Measurements from ENCODE around the gene USE1.

USE1 gene

GRCh38 chr19:17243211-17243829, 28.2 kb downstream of the USE1 start:
- Histone ChIP-seq H2BK5ac (ENCODE audit: low read depth, low read length, poor library complexity) (peak overlapping the region; percentile 94), H3K4ac (ENCODE audit: low read depth, low read length) (peak overlapping the region; percentile 95), H2BK120ac (ENCODE audit: insufficient read depth, low read length, poor library complexity) (peak overlapping the region; percentile 69), H3K14ac (ENCODE audit: low read length) (peak overlapping the region; percentile 81), H3K9ac (ENCODE audit: low read length) (peak overlapping the region; percentile 95), H3K36me3 (ENCODE audit: control insufficient read depth in 1 of 2, insufficient read depth in 2 of 2, low read length in 2 of 2) (peaks cover 21 to 24% of the 10 kb centered on the region in 2 experiments), H3K4me2 (ENCODE audit: low read length) (peak overlapping the region; percentile 84), H2BK12ac (ENCODE audit: low read length) (no peak overlapping the region), H3K23ac (ENCODE audit: low read length) (no peak overlapping the region), H3K79me1 (ENCODE audit: low read length) (peaks cover 48% of the 10 kb centered on the region), H3K27ac (ENCODE audit: low read depth, low read length) (peak overlapping the region; percentile 95), H4K12ac (ENCODE audit: low read depth, low read length) (no peak overlapping the region), H3K4me3 (ENCODE audit: low read depth, low read length) (peak overlapping the region; percentile 95), H3K9me3 (ENCODE audit: insufficient read depth, low read depth, low read length) (peaks cover 7% of the 10 kb centered on the region), H3K27me3 (ENCODE audit: insufficient read depth, low read length) (no peaks in the 10 kb centered on the region), H3K18ac (ENCODE audit: low read length) (peak overlapping the region; percentile 84), H4K91ac (ENCODE audit: low read depth, low read length) (peak overlapping the region; percentile 98), H3K4me1 (ENCODE audit: control insufficient read depth in 1 of 2, insufficient read depth in 2 of 2, low read length in 2 of 2) (peaks cover 22 to 30% of the 10 kb centered on the region in 2 experiments), H4K8ac (ENCODE audit: low read depth, low read length) (peak overlapping the region; percentile 34), H2AK5ac (ENCODE audit: low read length) (no peak overlapping the region), H3K79me2 (ENCODE audit: control insufficient read depth, insufficient read depth, low read length, poor library complexity) (peaks cover 57% of the 10 kb centered on the region), H2AFZ (ENCODE audit: insufficient read depth, low read length, poor library complexity) (no peak overlapping the region)
- no CpG with 5 or more reads among the region's 8 CpGs for WGBS (ENCODE audit: extremely low coverage, insufficient coverage, insufficient read length)
- DNase-seq, result no peak

GRCh38 chr19:17243830-17244617, 28.9 kb downstream of the USE1 start:
- peak; percentile 48 to 58 for DNase-seq
- no CpG with 5 or more reads among the region's 52 CpGs for WGBS (ENCODE audit: extremely low coverage, insufficient coverage, insufficient read length)

GRCh38 chr19:17244618-17245534, 29.7 kb downstream of the USE1 start:
- H4K8ac ChIP-seq (ENCODE audit: low read depth, low read length), result peak overlapping the region; percentile 89
- peak overlapping the region; percentile 84 for H3K18ac ChIP-seq (ENCODE audit: low read length)
- H3K79me2 ChIP-seq (ENCODE audit: control insufficient read depth, insufficient read depth, low read length, poor library complexity), result peaks cover 58% of the 10 kb centered on the region
- H3K4me2 ChIP-seq (ENCODE audit: low read length), result peak overlapping the region; percentile 84
- H3K14ac ChIP-seq (ENCODE audit: low read length), result peak overlapping the region; percentile 81
- no peak overlapping the region for H3K23ac ChIP-seq (ENCODE audit: low read length)
- peak overlapping the region; percentile 94 for H2BK5ac ChIP-seq (ENCODE audit: low read depth, low read length, poor library complexity)
- no CpG with 5 or more reads among the region's 100 CpGs for whole genome bisulfite sequencing (ENCODE audit: extremely low coverage, insufficient coverage, insufficient read length)
- peak overlapping the region; percentile 95 for H3K4ac ChIP-seq (ENCODE audit: low read depth, low read length)
- H2BK12ac ChIP-seq (ENCODE audit: low read length), result peak overlapping the region; percentile 67
- H2AFZ ChIP-seq (ENCODE audit: insufficient read depth, low read length, poor library complexity), result peak overlapping the region; percentile 12
- peak overlapping the region; percentile 69 for H2BK120ac ChIP-seq (ENCODE audit: insufficient read depth, low read length, poor library complexity)
- peak in 1 of 2 donors; percentile 61 for DNase-seq
- H3K27me3 ChIP-seq (ENCODE audit: insufficient read depth, low read length), result no peaks in the 10 kb centered on the region
- H2AK5ac ChIP-seq (ENCODE audit: low read length), result peak overlapping the region; percentile 51
- peak overlapping the region; percentile 95 for H3K27ac ChIP-seq (ENCODE audit: low read depth, low read length)
- peaks cover 61% of the 10 kb centered on the region for H3K79me1 ChIP-seq (ENCODE audit: low read length)
- H3K4me3 ChIP-seq (ENCODE audit: low read depth, low read length), result peak overlapping the region; percentile 95
- H3K9ac ChIP-seq (ENCODE audit: low read length), result peak overlapping the region; percentile 95
- H4K12ac ChIP-seq (ENCODE audit: low read depth, low read length), result peak overlapping the region; percentile 91
- H4K91ac ChIP-seq (ENCODE audit: low read depth, low read length), result peak overlapping the region; percentile 98
- peaks cover 33 to 41% of the 10 kb centered on the region in 2 experiments for H3K4me1 ChIP-seq (ENCODE audit: control insufficient read depth in 1 of 2, insufficient read depth in 2 of 2, low read length in 2 of 2)
- H3K36me3 ChIP-seq (ENCODE audit: control insufficient read depth in 1 of 2, insufficient read depth in 2 of 2, low read length in 2 of 2), result peaks cover 15 to 17% of the 10 kb centered on the region in 2 experiments
- H3K9me3 ChIP-seq (ENCODE audit: insufficient read depth, low read depth, low read length), result peaks cover 7% of the 10 kb centered on the region

More at GRCh38 chr19:17243830-17244617, 28.9 kb downstream of the USE1 start:
- no peak overlapping the region for H2BK12ac ChIP-seq (ENCODE audit: low read length)
- H3K79me2 ChIP-seq (ENCODE audit: control insufficient read depth, insufficient read depth, low read length, poor library complexity), result peaks cover 55% of the 10 kb centered on the region
- H3K9me3 ChIP-seq (ENCODE audit: insufficient read depth, low read depth, low read length), result peaks cover 7% of the 10 kb centered on the region
- peak overlapping the region; percentile 84 for H3K4me2 ChIP-seq (ENCODE audit: low read length)
- H3K14ac ChIP-seq (ENCODE audit: low read length), result peak overlapping the region; percentile 81
- H4K91ac ChIP-seq (ENCODE audit: low read depth, low read length), result peak overlapping the region; percentile 98
- H3K27me3 ChIP-seq (ENCODE audit: insufficient read depth, low read length), result no peaks in the 10 kb centered on the region
- H3K4ac ChIP-seq (ENCODE audit: low read depth, low read length), result peak overlapping the region; percentile 95
- peaks cover 16 to 18% of the 10 kb centered on the region in 2 experiments for H3K36me3 ChIP-seq (ENCODE audit: control insufficient read depth in 1 of 2, insufficient read depth in 2 of 2, low read length in 2 of 2)
- H2AFZ ChIP-seq (ENCODE audit: insufficient read depth, low read length, poor library complexity), result peak overlapping the region; percentile 61
- H3K27ac ChIP-seq (ENCODE audit: low read depth, low read length), result peak overlapping the region; percentile 95
- H3K4me3 ChIP-seq (ENCODE audit: low read depth, low read length), result peak overlapping the region; percentile 95
- peak overlapping the region; percentile 66 for H2AK5ac ChIP-seq (ENCODE audit: low read length)
- H3K18ac ChIP-seq (ENCODE audit: low read length), result peak overlapping the region; percentile 84
- H3K23ac ChIP-seq (ENCODE audit: low read length), result no peak overlapping the region
- H4K12ac ChIP-seq (ENCODE audit: low read depth, low read length), result peak overlapping the region; percentile 91
- H3K4me1 ChIP-seq (ENCODE audit: control insufficient read depth in 1 of 2, insufficient read depth in 2 of 2, low read length in 2 of 2), result peaks cover 29 to 37% of the 10 kb centered on the region in 2 experiments
- peak overlapping the region; percentile 89 for H4K8ac ChIP-seq (ENCODE audit: low read depth, low read length)
- peak overlapping the region; percentile 94 for H2BK5ac ChIP-seq (ENCODE audit: low read depth, low read length, poor library complexity)
- peaks cover 56% of the 10 kb centered on the region for H3K79me1 ChIP-seq (ENCODE audit: low read length)
- H2BK120ac ChIP-seq (ENCODE audit: insufficient read depth, low read length, poor library complexity), result peak overlapping the region; percentile 69
- H3K9ac ChIP-seq (ENCODE audit: low read length), result peak overlapping the region; percentile 95

Measured in trophoblast cell (in vitro differentiated cells and primary cell).